HCT116 (cell line): ENCODE results near the gene TBC1D16. TPM values are rescaled to one million over a fixed set of nuclear protein-coding genes. Genes with fewer than 3 reads are reported as not detected.

Source experiments
- ATAC-seq: fragments of 200-7000 bp; cut with Tn5 transposase; 2 replicates; pipeline ENCODE4 v1.9.1; 2020; ENCODE audit warnings: mild to moderate bottlenecking, moderate library complexity
- BruUV-seq: library from RNA; stranded (reverse); fragments of 400-500 nt; replicated peaks from 2 replicates; lab custom pipeline; 2021; lab: Mats Ljungman, UMichigan
- CTCF ChIA-PET: fragments of 300-600 bp; sonication (Branson Sonifier 250); formaldehyde crosslinking; loops from one replicate; lab custom pipeline; 2021; ENCODE audit warnings: antibody characterized with exemption; lab: Charles Lee
- POLR2A ChIA-PET: fragments of 300-600, 350-600 bp; sonication (Branson Sonifier 250); formaldehyde crosslinking; loops from one replicate; lab custom pipeline; 2021; ENCODE audit warnings: antibody characterized with exemption; lab: Charles Lee
- RAD21 ChIA-PET, 2 experiments: fragments of 300-600 bp; sonication (Branson Sonifier 250); formaldehyde crosslinking; loops; one replicate each; lab custom pipeline; 2023; ENCODE audit warnings: low total read pairs in 2 of 2; ENCODE audit not compliant: uncharacterized antibody in 2 of 2, unreplicated experiment in 2 of 2, low non-redundant PET in 1 of 2; lab: Charles Lee
- DNase-seq: peaks from one replicate; pipeline ENCODE4 v3.0.0-alpha.2; 2010; ENCODE audit warnings: low read depth, low spot score
- H2AFZ ChIP-seq: fragments of 200-600 bp; shearing (Covaris generic), sonication (generic); 2 replicates; pipeline ENCODE4 v1.6.1; 2017; ENCODE audit warnings: low read depth, mixed run types, mixed read lengths, antibody characterized with exemption, low read length; ENCODE audit not compliant: poor library complexity, severe bottlenecking
- H3K27ac ChIP-seq: 2 replicates; pipeline ENCODE4 v1.5.1; 2012; ENCODE audit warnings: low read depth, low read length
- H3K27me3 ChIP-seq: fragments of 200-600 bp; sonication (generic); 2 replicates; pipeline ENCODE4 v1.6.1; 2016; ENCODE audit warnings: mixed run types, low read length, mixed read lengths; ENCODE audit not compliant: insufficient read depth
- H3K36me3 ChIP-seq, 2 experiments: fragments of 200-500 bp in 1 of 2; fragments of 200-600 bp in 1 of 2; sonication (Bioruptor generic) in 1 of 2; sonication (generic) in 1 of 2; 2 replicates each; pipeline versions ENCODE4 v1.5.1 to v1.6.1; 2014 to 2016; ENCODE audit warnings: low read length in 2 of 2, inconsistent platforms in 1 of 2, mixed read lengths in 1 of 2, mixed run types in 1 of 2; ENCODE audit not compliant: insufficient read depth in 2 of 2, control insufficient read depth in 1 of 2
- H3K4me1 ChIP-seq, 2 experiments: fragments of 200-600 bp in 1 of 2; sonication (generic) in 1 of 2; 2 replicates each; pipeline versions ENCODE4 v1.5.1 to v1.6.1; 2012 to 2017; ENCODE audit warnings: low read length in 2 of 2, inconsistent platforms in 1 of 2, mild to moderate bottlenecking in 1 of 2, mixed read lengths in 1 of 2, mixed run types in 1 of 2, moderate library complexity in 1 of 2; ENCODE audit not compliant: insufficient read depth in 2 of 2, control insufficient read depth in 1 of 2
- H3K4me2 ChIP-seq: fragments of 200-600 bp; sonication (generic); 2 replicates; pipeline ENCODE4 v1.6.1; 2017; ENCODE audit warnings: mixed run types, low read length, mixed read lengths
- H3K4me3 ChIP-seq, 2 experiments: fragments of 200-600 bp in 1 of 2; sonication (generic) in 1 of 2; replicated peaks in 1 of 2; 2 replicates each; pipeline ENCODE4 v1.5.1; 2011 to 2016; ENCODE audit warnings: low read length in 2 of 2, control low read depth in 1 of 2, low read depth in 1 of 2, mild to moderate bottlenecking in 1 of 2, mixed read lengths in 1 of 2, mixed run types in 1 of 2
- H3K79me2 ChIP-seq: fragments of 200-600 bp; sonication (generic); 2 replicates; pipeline ENCODE4 v1.6.1; 2017; ENCODE audit warnings: mild to moderate bottlenecking, mixed run types, low read length, moderate library complexity, mixed read lengths; ENCODE audit not compliant: insufficient read depth
- H3K9ac ChIP-seq: fragments of 200-600 bp; sonication (generic); 2 replicates; pipeline ENCODE4 v1.6.1; 2016; ENCODE audit warnings: low read length, mixed read lengths
- H3K9me2 ChIP-seq: fragments of 200-600 bp; sonication (generic), shearing (Covaris generic); 2 replicates; pipeline ENCODE4 v1.6.1; 2017; ENCODE audit warnings: mixed run types, mild to moderate bottlenecking, moderate library complexity; ENCODE audit not compliant: insufficient read depth
- H3K9me3 ChIP-seq, 2 experiments: fragments of 200-500 bp in 1 of 2; fragments of 200-600 bp in 1 of 2; sonication (Bioruptor generic) in 1 of 2; sonication (generic) in 1 of 2; 2 replicates each; pipeline ENCODE4 v1.6.1; 2014 to 2017; ENCODE audit warnings: low read length in 2 of 2, mixed read lengths in 2 of 2, inconsistent platforms in 1 of 2, low read depth in 1 of 2, mild to moderate bottlenecking in 1 of 2, mixed run types in 1 of 2, moderate library complexity in 1 of 2; ENCODE audit not compliant: control insufficient read depth in 1 of 2, insufficient read depth in 1 of 2
- H4K20me1 ChIP-seq: fragments of 200-600 bp; sonication (generic), shearing (Covaris generic); 2 replicates; pipeline ENCODE4 v1.6.1; 2017; ENCODE audit warnings: mixed run types, mild to moderate bottlenecking, moderate library complexity; ENCODE audit not compliant: insufficient read depth
- EGR1 ChIP-seq: IDR thresholded peaks from 2 replicates; pipeline ENCODE4 v1.6.1; 2012; ENCODE audit warnings: low read depth
- EZH2 ChIP-seq: fragments of 200-600 bp; sonication (generic); IDR thresholded peaks from 2 replicates; pipeline ENCODE4 v1.6.1; 2017; ENCODE audit warnings: antibody characterized with exemption, mixed run types
- EZH2phosphoT487 ChIP-seq: fragments of 200-600 bp; IDR thresholded peaks from 2 replicates; pipeline ENCODE4 v1.6.1; 2018; ENCODE audit warnings: antibody characterized with exemption, borderline replicate concordance
- FOSL1 ChIP-seq: IDR thresholded peaks from 2 replicates; pipeline ENCODE4 v1.6.1; 2012; ENCODE audit warnings: low read depth
- MAX ChIP-seq: IDR thresholded peaks from 2 replicates; pipeline ENCODE4 v1.6.1; 2012
- RAD21 ChIP-seq: IDR thresholded peaks from 2 replicates; pipeline ENCODE4 v1.6.1; 2012; ENCODE audit warnings: low read depth, mild to moderate bottlenecking
- REST ChIP-seq: IDR thresholded peaks from 2 replicates; pipeline ENCODE4 v1.6.1; 2012; ENCODE audit warnings: low read depth
- SIN3A ChIP-seq: IDR thresholded peaks from 2 replicates; pipeline ENCODE4 v1.6.1; 2012; ENCODE audit warnings: low read depth
- SRF ChIP-seq: IDR thresholded peaks from 2 replicates; pipeline ENCODE4 v1.6.1; 2012; ENCODE audit warnings: low read depth
- YY1 ChIP-seq: IDR thresholded peaks from 2 replicates; pipeline ENCODE4 v1.6.1; 2011; ENCODE audit warnings: low read length, low read depth, moderate library complexity, mild to moderate bottlenecking; ENCODE audit not compliant: insufficient replicate concordance; ENCODE audit errors: extremely low read depth
- ZBTB33 ChIP-seq: IDR thresholded peaks from 2 replicates; pipeline ENCODE4 v1.6.1; 2011; ENCODE audit warnings: mild to moderate bottlenecking, low read length, moderate library complexity; ENCODE audit not compliant: insufficient replicate concordance; ENCODE audit errors: extremely low read depth
- ZFX ChIP-seq: fragments of 450-650 bp; IDR thresholded peaks from 2 replicates; pipeline ENCODE4 v1.6.1; 2017
- ZNF274 ChIP-seq: fragments of 200-500 bp; sonication (Bioruptor generic); IDR thresholded peaks from 2 replicates; pipeline ENCODE4 v1.6.1; 2014; ENCODE audit warnings: mild to moderate bottlenecking, low read depth, low read length, inconsistent platforms
- intact Hi-C: fragments of 100-400 bp; cut with micrococcal nuclease; formaldehyde crosslinking; loops from 2 replicates; pipeline ENCODE4 v1.10.0; 2022
- total RNA-seq: library from RNA; stranded (reverse); gene quantifications from one replicate; pipeline ENCODE4 v1.2.1, GENCODE V29; 2021; ENCODE audit not compliant: unreplicated experiment

TBC1D16 gene
- total RNA-seq, 1 experiment from 2014 or later: 31.1 TPM

- Histone ChIP-seq H3K9me3 (no peaks in the 10 kb centered on the region), H3K36me3 (peaks cover 0 to 3% of the 10 kb centered on the region in 2 experiments; a peak in 1 of 4 replicates), H3K27ac (no peak overlapping the region), H3K4me3 (no peak overlapping the region), H3K4me1 (peaks cover 0 to 5% of the 10 kb centered on the region in 2 experiments; a peak in 1 of 4 replicates), H4K20me1 (no peaks in the 10 kb centered on the region), H3K79me2 (no peaks in the 10 kb centered on the region), H2AFZ (no peak overlapping the region), H3K27me3 (no peaks in the 10 kb centered on the region), H3K4me2 (no peak overlapping the region), H3K9ac (no peak overlapping the region), H3K9me2 (no peaks in the 10 kb centered on the region)
- ATAC-seq (no peak), DNase-seq (no peak)
- no TSS peak for BruUV-seq
- ChIA-PET POLR2A (no interaction called here), CTCF (no interaction called here), RAD21 (no interaction called here)
- TF ChIP-seq REST: no peak
- no peak for TF ChIP-seq SIN3A
- no peak for TF ChIP-seq EZH2phosphoT487
- no peak for TF ChIP-seq YY1
- TF ChIP-seq EGR1: no peak
- TF ChIP-seq RAD21: no peak
- no peak for TF ChIP-seq EZH2
- TF ChIP-seq ZBTB33: no peak
- TF ChIP-seq ZFX: no peak
- TF ChIP-seq ZNF274: no peak
- no peak for TF ChIP-seq MAX
- no peak for TF ChIP-seq SRF
- TF ChIP-seq FOSL1: no peak
- intact Hi-C loops: no loop called here
Measured at GRCh38 chr17:79943347-79944241, 92.1 kb downstream of the TBC1D16 start.
